GM03348 (cell line): ENCODE measurements around the gene PHF21A.
"Not testable (repeated sequence)": the region's sequence is repeated elsewhere in the genome, so short reads cannot be mapped to it uniquely, and the experiment has no call there.

Experiments
- DNase-seq: peaks from one replicate; pipeline ENCODE4 v3.0.0; 2012; ENCODE audit warnings: low spot score

PHF21A gene

GRCh38 chr11:46120346-46121300 lies 631 bp downstream of the PHF21A start:
- peak; percentile 73 for DNase-seq

GRCh38 chr11:46119352-46120216 lies 1.7 kb downstream of the PHF21A start:
- DNase-seq, result peak; percentile 45

GRCh38 chr11:46118702-46119351 lies 2.4 kb downstream of the PHF21A start:
- peak; percentile 12 for DNase-seq

- DNase-seq, result no peak
Observed at GRCh38 chr11:46117842-46118241, 3.4 kb downstream of the PHF21A start.

GRCh38 chr11:46116712-46117037 lies 4.6 kb downstream of the PHF21A start:
- DNase-seq, result not testable (repeated sequence)

- DNase-seq, result no peak
Observed at GRCh38 chr11:46116007-46116711, 5.1 kb downstream of the PHF21A start.

GRCh38 chr11:46114961-46115360 lies 6.3 kb downstream of the PHF21A start:
- DNase-seq, result no peak

- DNase-seq, result no peak
Observed at GRCh38 chr11:46114378-46114777, 6.9 kb downstream of the PHF21A start.

GRCh38 chr11:46112961-46113607 lies 8.2 kb downstream of the PHF21A start:
- peak; percentile 41 for DNase-seq

GRCh38 chr11:46108751-46109150 lies 12.5 kb downstream of the PHF21A start:
- DNase-seq, result no peak

GRCh38 chr11:46107780-46108179 lies 13.5 kb downstream of the PHF21A start:
- no peak for DNase-seq

- DNase-seq, result no peak
Observed at GRCh38 chr11:46107408-46107718, 13.9 kb downstream of the PHF21A start.

GRCh38 chr11:46106530-46107407 lies 14.5 kb downstream of the PHF21A start:
- peak; percentile 20 for DNase-seq

GRCh38 chr11:46105926-46106325 lies 15.3 kb downstream of the PHF21A start:
- DNase-seq, result no peak

GRCh38 chr11:46105134-46105628 lies 16.1 kb downstream of the PHF21A start:
- no peak for DNase-seq

GRCh38 chr11:46102843-46103242 lies 18.4 kb downstream of the PHF21A start:
- no peak for DNase-seq

- DNase-seq, result no peak
Observed at GRCh38 chr11:46100670-46101069, 20.6 kb downstream of the PHF21A start.

GRCh38 chr11:46099963-46100316 lies 21.3 kb downstream of the PHF21A start:
- peak; percentile 13 for DNase-seq

- DNase-seq, result no peak
Observed at GRCh38 chr11:46090375-46090774, 30.9 kb downstream of the PHF21A start.

- no peak for DNase-seq
Observed at GRCh38 chr11:46079662-46080061, 41.6 kb downstream of the PHF21A start.
